Large intestine (tissue), 3 donors: ENCODE data around the gene RPL7L1. TPM values are rescaled to one million over a fixed set of nuclear protein-coding genes. Genes with fewer than 3 reads are reported as not detected.

ENCODE experiments used
- DNase-seq, 2 donors: peaks; one replicate each; pipeline versions ENCODE4 v3.0.0 to v3.0.0-alpha.2; 2013
- H3K27ac ChIP-seq: one replicate; pipeline ENCODE4 v1.5.1; 2013; ENCODE audit warnings: low read length
- H3K27me3 ChIP-seq: 2 replicates; pipeline ENCODE4 v1.6.1; 2013; ENCODE audit warnings: low read length; ENCODE audit not compliant: control insufficient read depth, insufficient read depth
- H3K36me3 ChIP-seq: 2 replicates; pipeline ENCODE4 v1.6.1; 2013; ENCODE audit warnings: low read length; ENCODE audit not compliant: control insufficient read depth, insufficient read depth
- H3K4me1 ChIP-seq: one replicate; pipeline ENCODE4 v1.6.1; 2013; ENCODE audit warnings: low read length; ENCODE audit not compliant: control insufficient read depth, insufficient read depth
- H3K4me3 ChIP-seq: one replicate; pipeline ENCODE4 v1.5.1; 2013; ENCODE audit warnings: low read length
- H3K9me3 ChIP-seq: one replicate; pipeline ENCODE4 v1.6.1; 2013; ENCODE audit warnings: mild to moderate bottlenecking, low read depth, low read length, moderate library complexity; ENCODE audit not compliant: control insufficient read depth
- whole genome bisulfite sequencing: methylation state at CpG from one replicate; pipeline ENCODE4 v1.1.5; 2013; ENCODE audit warnings: low lambda C conversion rate; ENCODE audit not compliant: insufficient coverage; 5-methylcytosine and 5-hydroxymethylcytosine counted together
- polyA plus RNA-seq: library from polyadenylated mRNA; unstranded; fragments of 120-200 nt; gene quantifications from one replicate; pipeline ENCODE4 v1.2.1, GENCODE V29; 2013

RPL7L1 gene
- polyA plus RNA-seq, 1 donor = 90.6 TPM

DNA sequence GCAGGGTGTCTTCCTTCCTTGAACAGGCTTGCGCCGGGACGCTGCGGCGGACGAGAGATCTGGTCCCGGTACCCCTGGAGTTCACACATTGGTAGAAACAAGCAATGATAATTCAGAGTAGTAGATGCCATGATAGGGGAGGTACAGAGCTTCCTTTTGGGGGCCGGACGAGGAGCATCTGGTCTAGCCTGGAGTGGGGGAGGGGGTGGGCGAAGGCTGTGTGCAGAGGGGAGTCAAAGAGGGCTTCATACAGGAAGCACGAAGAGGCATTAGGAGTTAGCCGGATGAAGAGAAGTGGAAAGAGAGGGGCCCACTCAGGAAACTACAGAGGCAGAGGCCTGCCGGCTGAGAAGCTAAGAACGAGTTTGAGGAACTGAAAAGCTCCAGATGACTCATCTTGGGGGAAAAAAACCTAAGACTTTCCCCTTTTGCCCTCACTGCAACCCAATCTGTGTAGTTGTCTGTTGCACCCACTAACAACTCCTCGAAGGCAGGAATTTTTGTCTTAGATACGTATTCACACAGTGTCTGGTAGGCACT is 50.5 kb downstream of the RPL7L1 start:
- WGBS = no CpG with 5 or more reads among the region's 16 CpGs
- Histone ChIP-seq H3K4me3 (peak overlapping the region; percentile 67), H3K4me1 (peaks cover 15% of the 10 kb centered on the region), H3K27ac (peak overlapping the region; percentile 91), H3K27me3 (peaks cover 6% of the 10 kb centered on the region), H3K36me3 (peaks cover 8% of the 10 kb centered on the region), H3K9me3 (no peaks in the 10 kb centered on the region)
- DNase-seq = peak; percentile 52 to 82

- no CpG with 5 or more reads among the region's 3 CpGs for WGBS
- peaks cover 15% of the 10 kb centered on the region for H3K4me1 ChIP-seq
- H3K4me3 ChIP-seq = no peak overlapping the region
- H3K36me3 ChIP-seq = peaks cover 31% of the 10 kb centered on the region
- no peaks in the 10 kb centered on the region for H3K27me3 ChIP-seq
- H3K27ac ChIP-seq = no peak overlapping the region
- no peak for DNase-seq
- H3K9me3 ChIP-seq = no peaks in the 10 kb centered on the region
Measured at GRCh38 chr6:42932412-42932811, 53.0 kb downstream of the RPL7L1 start.

DNA sequence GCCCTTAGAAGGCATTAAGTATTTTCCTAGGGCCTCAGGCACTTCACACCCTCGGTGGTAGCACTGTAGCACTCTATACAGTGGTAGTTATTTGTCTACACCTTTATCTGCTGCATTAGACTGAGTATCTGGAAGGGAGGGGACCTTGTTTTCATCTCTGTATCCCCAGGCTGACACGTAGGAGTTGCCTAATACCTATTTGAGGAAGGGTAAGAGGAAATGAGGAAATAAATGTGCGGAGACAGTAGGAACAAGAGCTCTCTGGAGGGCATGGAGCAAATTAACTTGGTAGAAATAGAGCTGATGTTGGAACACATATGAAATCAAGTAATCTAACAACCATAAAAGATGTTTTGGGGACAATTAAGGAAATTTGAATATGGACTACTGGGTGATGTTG is 53.8 kb downstream of the RPL7L1 start:
- peaks cover 39% of the 10 kb centered on the region for H3K36me3 ChIP-seq
- peaks cover 15% of the 10 kb centered on the region for H3K4me1 ChIP-seq
- DNase-seq = no peak
- no peak overlapping the region for H3K27ac ChIP-seq
- no peak overlapping the region for H3K4me3 ChIP-seq
- 60% methylated on average over 1 of the region's 3 CpGs for WGBS
- no peaks in the 10 kb centered on the region for H3K27me3 ChIP-seq
- H3K9me3 ChIP-seq = no peaks in the 10 kb centered on the region

DNA sequence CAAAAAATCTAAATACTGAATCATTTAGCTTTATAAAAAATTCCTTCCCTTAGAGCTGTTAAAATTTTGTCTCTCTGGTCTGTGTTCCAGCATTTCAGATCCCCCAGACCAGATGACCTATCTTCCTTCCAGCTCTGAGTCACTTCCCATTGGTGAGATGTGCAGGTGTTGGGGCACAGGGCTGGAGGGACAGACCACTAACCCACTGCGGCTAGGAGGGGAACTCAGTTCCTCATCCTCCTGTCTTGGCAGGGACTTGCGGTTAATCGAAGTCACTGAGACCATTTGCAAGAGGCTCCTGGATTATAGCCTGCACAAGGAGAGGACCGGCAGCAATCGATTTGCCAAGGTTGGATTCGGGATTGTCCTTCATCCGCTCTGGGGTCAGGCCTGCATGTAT is 55.9 kb downstream of the RPL7L1 start:
- WGBS = no CpG with 5 or more reads among the region's 7 CpGs
- H3K4me1 ChIP-seq = peaks cover 30% of the 10 kb centered on the region
- H3K27ac ChIP-seq = no peak overlapping the region
- no peaks in the 10 kb centered on the region for H3K27me3 ChIP-seq
- peaks cover 53% of the 10 kb centered on the region for H3K36me3 ChIP-seq
- no peaks in the 10 kb centered on the region for H3K9me3 ChIP-seq
- no peak for DNase-seq
- no peak overlapping the region for H3K4me3 ChIP-seq

DNA sequence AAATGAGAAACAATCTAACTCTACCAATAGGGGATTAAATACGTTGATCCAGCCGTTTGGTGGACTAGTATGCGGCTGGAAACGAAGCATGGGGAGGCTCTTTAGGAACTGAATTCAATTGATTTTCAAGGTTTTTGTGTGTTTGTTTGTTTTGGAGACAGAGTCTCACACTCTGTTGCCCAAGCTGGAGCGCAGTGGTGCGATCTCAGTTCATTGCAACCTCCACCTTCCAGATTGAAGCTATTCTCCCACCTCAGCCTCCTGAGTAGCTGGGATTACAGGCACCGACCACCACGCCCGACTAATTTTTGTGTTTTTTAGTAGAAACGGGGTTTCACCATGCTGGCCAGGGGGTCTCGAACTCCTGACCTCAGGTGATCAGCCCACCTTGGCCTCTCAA is 57.0 kb downstream of the RPL7L1 start:
- H3K9me3 ChIP-seq = no peaks in the 10 kb centered on the region
- DNase-seq = no peak
- H3K4me3 ChIP-seq = no peak overlapping the region
- no peaks in the 10 kb centered on the region for H3K27me3 ChIP-seq
- peaks cover 57% of the 10 kb centered on the region for H3K36me3 ChIP-seq
- WGBS = 91% methylated on average over 4 of the region's 11 CpGs
- no peak overlapping the region for H3K27ac ChIP-seq
- H3K4me1 ChIP-seq = peaks cover 19% of the 10 kb centered on the region

GRCh38 chr6:42937548-42938427 is 58.4 kb downstream of the RPL7L1 start:
- Histone ChIP-seq H3K4me3 (no peak overlapping the region), H3K27me3 (no peaks in the 10 kb centered on the region), H3K4me1 (peaks cover 19% of the 10 kb centered on the region), H3K36me3 (peaks cover 61% of the 10 kb centered on the region), H3K9me3 (no peaks in the 10 kb centered on the region), H3K27ac (no peak overlapping the region)
- WGBS = no CpG with 5 or more reads among the region's 13 CpGs
- no peak for DNase-seq

- Histone ChIP-seq H3K4me3 (no peak overlapping the region), H3K9me3 (no peaks in the 10 kb centered on the region), H3K27ac (no peak overlapping the region), H3K4me1 (peaks cover 15% of the 10 kb centered on the region), H3K36me3 (peaks cover 61% of the 10 kb centered on the region), H3K27me3 (no peaks in the 10 kb centered on the region)
- no CpG with 5 or more reads among the region's 5 CpGs for whole genome bisulfite sequencing
- no peak for DNase-seq
Measured at GRCh38 chr6:42938428-42938796, 59.0 kb downstream of the RPL7L1 start.

DNA sequence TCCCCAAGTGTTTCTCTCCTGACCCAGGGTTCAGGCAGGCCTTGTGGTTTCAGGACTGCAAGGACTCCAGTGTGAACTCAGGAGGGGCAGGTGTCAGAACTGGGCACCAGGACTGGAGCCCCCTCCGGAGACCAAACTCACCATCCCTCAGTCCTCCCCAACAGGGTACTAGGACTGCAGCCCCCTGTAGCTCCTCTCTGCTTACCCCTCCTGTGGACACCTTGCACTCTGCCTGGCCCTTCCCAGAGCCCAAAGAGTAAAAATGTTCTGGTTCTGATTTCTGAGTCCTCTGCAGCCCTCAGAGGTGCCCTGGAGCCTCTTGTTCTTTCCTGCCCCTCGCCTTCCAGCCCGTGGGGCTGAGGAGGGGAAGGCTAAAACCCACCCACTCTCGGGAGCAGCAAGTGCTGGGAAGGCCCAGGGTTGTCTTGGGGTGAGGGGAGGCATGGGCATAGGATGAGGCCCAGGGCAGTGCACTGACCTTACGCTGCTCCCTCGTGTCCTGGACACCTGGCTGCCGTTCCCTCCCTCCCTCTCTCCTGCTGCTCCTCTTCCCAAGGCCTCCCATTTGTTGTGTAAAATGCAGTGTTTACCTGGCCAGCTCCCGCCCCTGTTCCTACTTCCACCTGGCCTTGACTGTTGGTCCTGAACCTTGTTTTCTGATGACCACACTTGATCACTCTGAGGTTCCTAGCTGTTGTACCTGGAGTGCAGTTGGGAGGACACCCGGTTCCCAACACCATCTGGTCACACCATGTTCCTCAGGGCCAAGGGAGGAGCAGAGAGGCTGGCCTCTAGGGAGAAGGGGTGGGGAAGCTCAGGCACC is 59.8 kb downstream of the RPL7L1 start:
- H3K27ac ChIP-seq = peak overlapping the region; percentile 52

More for the DNA sequence above, 59.8 kb downstream of the RPL7L1 start:
- Histone ChIP-seq H3K27me3 (no peaks in the 10 kb centered on the region), H3K9me3 (no peaks in the 10 kb centered on the region), H3K4me3 (no peak overlapping the region), H3K36me3 (peaks cover 61% of the 10 kb centered on the region), H3K4me1 (peaks cover 15% of the 10 kb centered on the region)
- no CpG with 5 or more reads among the region's 9 CpGs for WGBS
- no peak for DNase-seq
